ENCODE data around the gene TTI1. TPM values are rescaled to one million over a fixed set of nuclear protein-coding genes. Genes with fewer than 3 reads are reported as not detected.

TTI1 gene
- total RNA-seq, 2 experiments from 2014 or later, result 28.2 TPM

DNA sequence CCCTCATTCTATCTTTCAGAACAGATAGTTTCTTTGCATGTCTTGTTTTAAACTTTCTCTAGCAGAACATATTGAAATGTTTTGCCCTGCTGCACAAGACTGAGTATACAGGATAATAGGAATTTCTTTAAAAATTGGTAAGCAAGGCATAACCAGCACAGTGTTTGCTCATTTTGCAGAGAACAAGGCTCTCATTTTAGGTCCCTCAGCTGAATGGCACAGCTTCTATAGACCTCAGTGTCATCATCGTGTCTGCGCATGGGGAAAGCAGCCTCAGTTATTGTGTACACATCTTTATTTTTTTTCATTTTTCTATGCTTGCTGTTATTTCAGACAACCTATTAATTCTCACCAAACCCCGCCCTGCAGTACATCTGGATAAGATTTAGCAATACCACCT lies 35.7 kb downstream of the TTI1 start:
- H3K4me1 Mint-ChIP-seq, result peaks cover 3% of the 10 kb centered on the region
- DNase-seq (no peak), ATAC-seq (ENCODE audit: low read depth) (no peak)
- H3K36me3 Mint-ChIP-seq, result peaks cover 21% of the 10 kb centered on the region
- H3K27ac Mint-ChIP-seq, result no peak overlapping the region
- H3K9me3 Mint-ChIP-seq, result no peaks in the 10 kb centered on the region
- no peak overlapping the region for H3K4me3 Mint-ChIP-seq
- H3K27me3 Mint-ChIP-seq, result no peaks in the 10 kb centered on the region
- POLR2A ChIA-PET, result no interaction called here

- H3K4me1 Mint-ChIP-seq, result peaks cover 12% of the 10 kb centered on the region
- no peak for DNase-seq
- peaks cover 25% of the 10 kb centered on the region for H3K36me3 Mint-ChIP-seq
- no peaks in the 10 kb centered on the region for H3K9me3 Mint-ChIP-seq
- POLR2A ChIA-PET, result no interaction called here
- H3K4me3 Mint-ChIP-seq, result no peak overlapping the region
- no peak for ATAC-seq (ENCODE audit: low read depth)
- no peaks in the 10 kb centered on the region for H3K27me3 Mint-ChIP-seq
- H3K27ac Mint-ChIP-seq, result no peak overlapping the region
Measured at GRCh38 chr20:37995856-37996605, 37.2 kb downstream of the TTI1 start.

- no peak overlapping the region for H3K4me3 Mint-ChIP-seq
- peaks cover 27% of the 10 kb centered on the region for H3K36me3 Mint-ChIP-seq
- H3K9me3 Mint-ChIP-seq, result no peaks in the 10 kb centered on the region
- H3K27me3 Mint-ChIP-seq, result no peaks in the 10 kb centered on the region
- POLR2A ChIA-PET, result interaction anchor here (0.6 kb wide), 1 partner anchor 18 kb away, joined by 3 read pairs; no protein-coding TSS in a partner anchor
- ATAC-seq (ENCODE audit: low read depth) (no peak), DNase-seq (no peak)
- H3K27ac Mint-ChIP-seq, result no peak overlapping the region
- H3K4me1 Mint-ChIP-seq, result peaks cover 27% of the 10 kb centered on the region
Measured at GRCh38 chr20:37994512-37994911, 38.7 kb downstream of the TTI1 start.

DNA sequence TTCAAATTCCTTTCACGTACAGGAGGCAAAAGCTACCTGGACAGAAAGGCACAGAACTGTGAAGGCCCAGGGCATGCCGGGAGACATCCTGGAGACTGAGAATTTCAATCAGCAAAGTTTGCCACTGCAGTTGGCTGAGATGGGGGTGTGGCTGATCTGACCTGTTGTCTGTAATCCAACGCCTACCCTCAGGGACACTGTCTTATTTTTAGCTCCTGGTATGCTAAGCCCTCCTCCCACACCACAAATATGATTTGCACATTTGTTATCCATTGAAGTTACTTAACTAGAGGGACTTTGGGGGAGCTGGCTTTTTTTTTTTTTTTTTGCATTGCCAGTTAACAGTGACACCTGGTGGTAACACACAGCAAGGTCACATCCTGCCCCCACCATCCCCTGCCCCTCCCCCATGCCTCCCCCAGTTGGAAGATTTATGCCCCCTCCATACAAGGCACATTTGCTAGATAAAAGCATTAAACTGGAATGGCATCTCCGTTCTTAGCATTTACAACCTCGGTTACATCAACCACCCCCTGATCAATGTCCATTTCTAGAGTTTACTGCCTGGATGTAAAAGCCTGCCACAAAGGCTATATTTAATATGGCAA lies 40.4 kb downstream of the TTI1 start:
- no peaks in the 10 kb centered on the region for H3K27me3 Mint-ChIP-seq
- POLR2A ChIA-PET, result interaction anchor here (0.6 kb wide), 1 partner anchor 394 kb away, joined by 4 read pairs; no protein-coding TSS in a partner anchor
- H3K4me1 Mint-ChIP-seq, result peaks cover 28% of the 10 kb centered on the region
- no peak overlapping the region for H3K27ac Mint-ChIP-seq
- no peak overlapping the region for H3K4me3 Mint-ChIP-seq
- DNase-seq, result no peak
- no peaks in the 10 kb centered on the region for H3K9me3 Mint-ChIP-seq
- H3K36me3 Mint-ChIP-seq, result peaks cover 28% of the 10 kb centered on the region
- no peak for ATAC-seq (ENCODE audit: low read depth)

- no peak overlapping the region for H3K27ac Mint-ChIP-seq
- no peak for DNase-seq
- POLR2A ChIA-PET, result no interaction called here
- no peak for ATAC-seq (ENCODE audit: low read depth)
- H3K9me3 Mint-ChIP-seq, result no peaks in the 10 kb centered on the region
- peaks cover 28% of the 10 kb centered on the region for H3K4me1 Mint-ChIP-seq
- no peaks in the 10 kb centered on the region for H3K27me3 Mint-ChIP-seq
- no peak overlapping the region for H3K4me3 Mint-ChIP-seq
- peaks cover 27% of the 10 kb centered on the region for H3K36me3 Mint-ChIP-seq
Measured at GRCh38 chr20:37991908-37992307, 41.3 kb downstream of the TTI1 start.

- POLR2A ChIA-PET, result interaction anchor here (1.0 kb wide), 2 partner anchors 10 to 42 kb away, joined by 3 read pairs; partner anchors contain the start of genes RPRD1B and TTI1
Measured at GRCh38 chr20:37991157-37991866, 41.9 kb downstream of the TTI1 start.

DNA sequence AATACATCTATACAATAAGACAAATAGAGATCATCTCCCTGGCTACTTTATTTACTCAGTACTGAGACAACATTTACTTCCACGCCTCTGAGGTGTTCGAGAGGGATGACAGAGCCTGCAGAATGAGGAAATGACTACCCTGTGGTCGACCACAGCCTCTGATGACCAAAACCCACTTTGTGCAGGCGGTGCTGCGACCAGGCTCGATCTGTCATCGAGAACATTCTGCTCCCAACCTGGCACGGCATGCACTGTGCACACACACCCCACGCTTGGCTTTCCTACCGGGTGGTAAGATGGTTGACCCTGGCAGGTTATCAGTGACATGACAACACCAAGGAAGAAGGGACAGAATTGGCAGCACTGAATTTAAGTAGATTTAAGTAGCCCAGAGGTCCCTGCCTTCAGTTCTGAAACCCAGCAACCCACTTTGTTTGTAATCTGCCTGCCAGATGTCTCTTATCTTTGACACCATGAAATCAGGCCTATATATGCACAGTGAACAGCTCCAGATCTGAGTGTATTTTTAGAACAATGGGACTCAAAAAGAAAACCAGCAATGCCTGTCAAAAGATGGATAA lies 42.6 kb downstream of the TTI1 start:
- H3K36me3 Mint-ChIP-seq, result peaks cover 27% of the 10 kb centered on the region
- ATAC-seq (ENCODE audit: low read depth), result peak; percentile 90
- DNase-seq, result peak; percentile 67

More at GRCh38 chr20:37991157-37991866, 41.9 kb downstream of the TTI1 start:
- Mint-ChIP-seq H3K27me3 (no peaks in the 10 kb centered on the region), H3K4me1 (peaks cover 28% of the 10 kb centered on the region), H3K27ac (peak overlapping the region; percentile 85), H3K4me3 (peak overlapping the region; percentile 41), H3K9me3 (no peaks in the 10 kb centered on the region), H3K36me3 (peaks cover 27% of the 10 kb centered on the region)
- no peak for ATAC-seq (ENCODE audit: low read depth)
- DNase-seq, result no peak

DNA sequence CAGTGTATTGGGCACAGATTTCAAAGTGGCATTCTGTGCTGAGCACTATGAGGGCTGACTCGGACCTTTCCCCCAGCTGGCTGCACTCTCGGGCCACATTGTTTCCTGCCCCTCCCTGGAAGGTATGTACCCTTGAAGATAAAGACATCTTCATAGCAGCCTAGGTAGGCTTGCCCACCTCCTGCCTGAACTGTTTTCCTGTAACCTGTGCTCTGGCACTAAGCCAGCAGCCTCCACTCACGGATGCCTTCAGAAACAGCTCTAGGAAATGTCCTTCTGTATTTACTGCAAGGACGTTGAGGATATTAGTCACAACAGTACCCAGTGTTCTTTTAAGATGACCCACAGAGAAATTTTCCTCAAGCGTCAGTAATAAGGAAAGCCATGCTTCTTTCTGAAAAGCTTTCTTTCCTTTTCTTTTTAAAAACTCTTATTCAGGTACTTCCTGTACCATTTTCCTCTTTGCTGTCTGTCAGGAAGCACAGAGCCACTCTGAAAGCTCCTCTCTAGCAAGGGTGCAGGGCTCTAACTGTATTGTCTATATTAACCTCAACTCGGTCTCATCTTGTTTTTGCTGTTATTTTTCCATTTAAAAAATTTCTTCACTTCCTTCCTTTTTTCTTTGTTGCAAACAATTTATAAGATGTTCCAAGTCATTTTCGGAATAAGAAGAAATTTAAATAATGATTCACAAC lies 43.5 kb downstream of the TTI1 start:
- DNase-seq (no peak), ATAC-seq (ENCODE audit: low read depth) (no peak)
- peak overlapping the region; percentile 85 for H3K27ac Mint-ChIP-seq
- no peaks in the 10 kb centered on the region for H3K27me3 Mint-ChIP-seq
- POLR2A ChIA-PET, result interaction anchor here (1.0 kb wide), 1 partner anchor 44 kb away, joined by 3 read pairs; the partner anchor contains the start of genes RPRD1B and TTI1
- H3K36me3 Mint-ChIP-seq, result peaks cover 25% of the 10 kb centered on the region
- H3K9me3 Mint-ChIP-seq, result no peaks in the 10 kb centered on the region
- H3K4me3 Mint-ChIP-seq, result peak overlapping the region; percentile 41
- peaks cover 28% of the 10 kb centered on the region for H3K4me1 Mint-ChIP-seq

More for the DNA sequence above, 42.6 kb downstream of the TTI1 start:
- H3K4me1 Mint-ChIP-seq, result peaks cover 28% of the 10 kb centered on the region
- H3K27ac Mint-ChIP-seq, result peak overlapping the region; percentile 85
- POLR2A ChIA-PET, result interaction anchor here (1.0 kb wide), 2 partner anchors 10 to 42 kb away, joined by 3 read pairs; partner anchors contain the start of genes RPRD1B and TTI1
- peak overlapping the region; percentile 41 for H3K4me3 Mint-ChIP-seq
- no peaks in the 10 kb centered on the region for H3K9me3 Mint-ChIP-seq
- H3K27me3 Mint-ChIP-seq, result no peaks in the 10 kb centered on the region

DNA sequence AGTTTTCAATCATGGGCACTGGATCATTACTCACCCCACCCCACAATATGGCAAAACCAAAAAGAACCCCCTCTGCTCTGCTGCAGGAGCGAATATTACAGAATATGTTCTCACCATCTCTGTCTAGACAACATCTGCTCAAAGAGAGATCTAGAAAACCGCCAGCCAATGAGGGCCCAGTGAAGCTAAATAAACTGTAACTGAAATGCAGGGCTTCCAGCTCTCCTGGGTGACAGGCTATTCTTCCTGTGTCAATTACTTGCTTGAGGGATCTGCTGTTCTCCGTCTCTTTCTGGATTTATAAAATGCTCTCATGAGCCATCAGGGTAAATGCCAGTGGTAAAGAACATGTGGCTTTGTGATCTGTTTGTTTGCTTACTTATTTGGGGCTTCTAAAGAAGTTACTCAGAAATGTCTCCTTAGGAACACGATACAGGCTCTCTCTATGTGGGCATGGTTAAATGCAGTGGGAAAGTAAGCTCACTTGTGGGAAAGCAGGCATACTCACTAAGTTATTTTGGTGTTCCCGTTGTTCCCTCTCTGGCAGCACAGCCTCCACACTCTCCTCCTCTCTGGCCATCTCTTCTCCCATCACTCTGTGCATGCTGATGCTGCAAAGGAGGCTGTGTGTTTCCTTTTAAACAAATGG lies 44.8 kb downstream of the TTI1 start:
- no peaks in the 10 kb centered on the region for H3K9me3 Mint-ChIP-seq
- H3K27ac Mint-ChIP-seq, result no peak overlapping the region
- H3K4me1 Mint-ChIP-seq, result peaks cover 28% of the 10 kb centered on the region
- no peaks in the 10 kb centered on the region for H3K27me3 Mint-ChIP-seq
- POLR2A ChIA-PET, result no interaction called here
- DNase-seq, result no peak
- peaks cover 23% of the 10 kb centered on the region for H3K36me3 Mint-ChIP-seq
- H3K4me3 Mint-ChIP-seq, result no peak overlapping the region
- ATAC-seq (ENCODE audit: low read depth), result no peak

- H3K27ac Mint-ChIP-seq, result peak overlapping the region; percentile 56
- no peak for DNase-seq
- no peaks in the 10 kb centered on the region for H3K9me3 Mint-ChIP-seq
- H3K36me3 Mint-ChIP-seq, result peaks cover 23% of the 10 kb centered on the region
- POLR2A ChIA-PET, result no interaction called here
- no peaks in the 10 kb centered on the region for H3K27me3 Mint-ChIP-seq
- H3K4me3 Mint-ChIP-seq, result no peak overlapping the region
- peaks cover 27% of the 10 kb centered on the region for H3K4me1 Mint-ChIP-seq
- no peak for ATAC-seq (ENCODE audit: low read depth)
Measured at GRCh38 chr20:37987602-37988290, 45.5 kb downstream of the TTI1 start.

DNA sequence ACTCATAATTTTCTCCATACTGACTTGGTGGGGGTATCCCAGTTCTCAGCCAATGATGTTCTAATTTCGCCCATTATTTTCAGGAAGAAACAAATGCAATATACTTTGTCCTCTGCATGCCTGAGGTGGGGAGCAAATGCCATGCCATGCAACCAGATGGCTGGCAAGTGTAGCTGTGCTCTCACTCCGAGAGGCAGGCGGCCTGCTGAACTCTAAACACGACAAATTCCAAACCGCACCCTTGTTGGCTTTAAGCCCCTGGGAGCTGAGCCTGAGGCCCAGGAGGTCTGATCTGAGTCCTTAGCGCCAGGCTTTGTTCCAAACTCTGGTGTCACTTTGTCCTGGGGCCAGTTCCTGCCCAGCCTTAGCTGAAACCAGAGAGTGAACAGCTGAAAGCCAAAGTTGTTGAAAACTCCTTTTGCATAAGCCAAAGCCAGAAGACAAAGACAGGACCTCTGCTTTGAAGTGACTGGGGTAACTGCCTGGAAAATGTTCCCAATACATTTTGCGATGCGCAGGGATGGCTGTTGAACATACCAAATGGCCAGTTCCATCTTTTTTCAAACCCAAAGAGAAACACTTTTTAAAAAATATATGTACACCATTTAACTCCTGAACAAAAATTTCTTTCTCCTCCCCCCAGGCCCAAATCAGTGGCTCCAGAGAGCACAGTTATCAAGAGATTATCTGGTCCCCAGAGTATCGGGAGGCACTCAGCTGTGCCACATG lies 46.2 kb downstream of the TTI1 start:
- POLR2A ChIA-PET, result no interaction called here
- H3K27me3 Mint-ChIP-seq, result no peaks in the 10 kb centered on the region
- DNase-seq (no peak), ATAC-seq (ENCODE audit: low read depth) (no peak)
- no peak overlapping the region for H3K4me3 Mint-ChIP-seq
- H3K9me3 Mint-ChIP-seq, result no peaks in the 10 kb centered on the region
- peaks cover 25% of the 10 kb centered on the region for H3K36me3 Mint-ChIP-seq
- H3K4me1 Mint-ChIP-seq, result peaks cover 24% of the 10 kb centered on the region
- H3K27ac Mint-ChIP-seq, result peak overlapping the region; percentile 56

All from activated naive CD8-positive, alpha-beta T cell treated with anti-CD3 and anti-CD28 coated beads, Interleukin-2, amount 10 ng/mL, durations not matched to agents 7 days and 5 days (primary cell).